Stimulated activated CD4-positive, alpha-beta T cell treated with anti-CD3 and anti-CD28 coated beads, Interleukin-1b, Interleukin-23, amount 100 ng/mL, for 4 hours (primary cell): ENCODE data around the gene MRPL57.
A peak's percentile ranks its signal among the peaks of the same experiment; 100 is the strongest.
"Not testable (repeated sequence)": the region's sequence is repeated elsewhere in the genome, so short reads cannot be mapped to it uniquely, and the experiment has no call there.

Experiments
- DNase-seq, 2 donors: peaks; one replicate each; pipeline ENCODE4 v3.0.0-alpha.2; 2020; ENCODE audit warnings: low read depth in 2 of 2

The MRPL57 gene

DNA sequence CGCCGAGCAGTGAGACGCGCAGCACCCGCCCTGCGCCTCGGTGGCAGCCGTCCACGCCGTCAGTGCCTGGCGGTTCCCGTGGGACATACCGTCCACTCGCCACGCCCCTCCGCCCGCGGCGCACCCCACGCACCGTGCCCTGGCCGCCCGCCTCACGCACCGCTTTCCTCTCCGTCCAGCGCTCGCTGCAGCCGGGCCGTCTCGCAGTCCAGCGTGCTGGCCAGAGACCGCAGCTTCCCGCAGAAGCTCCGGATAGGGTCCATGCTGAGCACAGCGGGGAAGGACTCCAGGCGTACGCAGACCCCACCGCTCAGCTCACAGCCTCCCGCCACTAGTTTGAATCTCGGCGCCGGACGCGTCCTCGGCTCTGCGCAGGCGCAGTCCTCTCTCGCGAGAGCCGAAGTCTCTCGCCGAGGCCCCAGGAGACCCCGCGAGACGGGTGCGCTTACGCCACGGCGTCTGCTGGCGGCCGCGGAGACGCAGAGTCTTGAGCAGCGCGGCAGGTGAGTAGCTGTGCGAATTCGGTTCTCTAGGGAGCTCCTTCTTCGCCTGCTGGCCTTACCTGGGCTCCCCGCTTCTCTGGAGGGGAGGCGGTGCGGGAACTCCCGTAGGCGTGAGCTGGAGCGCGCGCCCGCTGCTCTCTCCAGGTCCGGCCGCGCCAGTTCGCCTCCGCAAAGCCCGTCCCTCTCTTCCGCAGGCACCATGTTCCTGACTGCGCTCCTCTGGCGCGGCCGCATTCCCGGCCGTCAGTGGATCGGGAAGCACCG, at the start of gene MRPL57, which contains the start of gene SKA3:
Gene MRPL57 (plus strand): TSS at position 444 of the 767 bp plus-strand sequence. CDS start 259 bp downstream, at position 703.
Gene SKA3 (minus strand): TSS at position 338 of the 767 bp plus-strand sequence. CDS start 75 bp downstream, at position 263.
- peak; percentile 90 to 92 for DNase-seq

DNA sequence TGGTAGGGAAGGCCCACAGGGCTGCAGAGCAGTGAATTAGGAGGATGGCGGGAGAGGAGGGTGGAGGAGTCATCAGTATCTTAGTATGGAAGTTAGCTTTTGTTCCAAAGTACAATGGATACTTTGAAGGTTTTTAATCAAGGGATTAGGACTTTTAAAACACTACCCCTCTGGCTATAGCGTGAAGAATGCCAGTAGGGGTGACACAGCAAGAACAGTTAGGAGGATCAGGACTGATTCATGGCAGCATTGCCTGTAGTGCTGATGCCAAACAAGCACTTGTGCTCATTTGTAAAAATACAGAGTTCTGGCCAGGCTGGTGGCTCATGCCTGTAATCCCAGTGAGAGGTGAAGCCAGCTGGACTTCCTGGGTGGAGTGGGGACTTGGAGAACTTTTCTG, 46.3 kb upstream of the MRPL57 start:
- DNase-seq: no peak

DNA sequence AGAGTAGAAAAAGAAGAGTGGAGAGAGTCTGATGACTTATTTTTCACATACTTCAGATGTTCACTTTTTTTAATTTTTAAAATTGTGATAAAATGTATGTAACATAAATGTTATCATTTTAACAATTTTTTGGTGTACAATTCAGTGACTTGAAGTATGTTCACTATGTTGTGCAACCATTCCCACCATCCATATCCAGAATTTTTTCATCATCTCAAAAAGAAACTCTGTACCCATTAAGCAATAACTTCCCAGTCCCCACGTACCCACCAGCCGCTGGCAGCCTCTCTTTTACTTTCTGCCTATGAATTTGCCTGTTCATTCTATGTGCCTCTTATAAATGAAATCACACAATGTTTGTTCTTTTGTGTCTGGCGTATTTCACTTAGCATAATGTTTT, 43.4 kb upstream of the MRPL57 start:
- no peak for DNase-seq

DNA sequence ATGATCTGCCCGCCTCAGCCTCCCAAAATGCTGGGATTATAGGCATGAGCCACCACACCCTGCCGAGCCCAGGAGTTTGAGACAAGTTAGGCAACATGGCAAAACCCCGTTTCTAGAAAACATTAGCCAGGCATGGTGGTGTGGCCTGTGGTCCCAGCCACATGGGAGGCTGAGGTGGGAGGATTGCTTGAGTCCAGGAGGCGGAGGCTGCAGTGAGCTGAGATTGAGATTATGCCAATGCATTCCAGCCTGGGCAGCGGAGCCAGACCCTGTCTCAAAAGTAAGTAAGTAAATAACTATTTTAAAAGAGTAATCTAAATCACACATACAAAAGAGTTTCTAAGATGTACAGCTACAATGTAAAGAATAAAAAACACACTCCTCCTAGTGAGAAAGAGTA, 42.0 kb upstream of the MRPL57 start:
- no peak for DNase-seq

DNA sequence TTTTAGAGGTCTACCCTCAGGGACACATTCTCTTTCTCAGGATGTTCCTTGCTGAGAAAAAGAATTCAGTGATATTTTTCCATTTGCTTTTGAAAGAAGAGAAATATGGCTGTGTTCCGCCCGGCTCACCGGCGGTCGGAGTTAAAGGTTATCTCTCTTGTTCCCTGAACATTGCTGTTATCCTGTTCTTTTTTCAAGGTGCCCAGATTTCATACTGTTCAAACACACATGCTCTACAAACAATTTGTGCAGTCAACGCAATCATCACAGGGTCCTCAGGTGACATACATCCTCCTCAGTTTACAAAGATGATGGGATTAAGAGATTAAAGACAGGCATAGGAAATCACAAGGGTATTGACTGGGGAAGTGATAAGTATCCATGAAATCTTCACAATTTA, 40.6 kb upstream of the MRPL57 start:
- not testable (repeated sequence) for DNase-seq

DNA sequence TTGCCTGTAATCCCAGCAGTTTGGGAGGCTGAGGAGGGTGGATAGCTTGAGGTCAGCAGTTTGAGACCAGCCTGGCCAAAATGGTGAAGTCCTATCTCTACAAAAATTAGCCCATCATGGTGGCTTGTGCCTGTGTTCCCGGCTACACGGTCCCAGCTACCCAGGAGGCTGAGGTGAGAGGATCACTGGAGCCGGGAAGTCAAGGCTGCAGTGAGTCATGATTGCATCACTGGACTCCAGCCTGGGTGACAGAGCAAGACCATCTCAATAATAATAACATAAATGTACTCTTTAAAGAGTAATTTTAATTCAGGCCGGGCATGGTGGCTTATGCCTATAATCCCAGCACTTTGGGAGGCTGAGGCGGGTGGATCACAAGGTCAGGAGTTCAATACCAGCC, 38.8 kb upstream of the MRPL57 start:
- DNase-seq: no peak

DNA sequence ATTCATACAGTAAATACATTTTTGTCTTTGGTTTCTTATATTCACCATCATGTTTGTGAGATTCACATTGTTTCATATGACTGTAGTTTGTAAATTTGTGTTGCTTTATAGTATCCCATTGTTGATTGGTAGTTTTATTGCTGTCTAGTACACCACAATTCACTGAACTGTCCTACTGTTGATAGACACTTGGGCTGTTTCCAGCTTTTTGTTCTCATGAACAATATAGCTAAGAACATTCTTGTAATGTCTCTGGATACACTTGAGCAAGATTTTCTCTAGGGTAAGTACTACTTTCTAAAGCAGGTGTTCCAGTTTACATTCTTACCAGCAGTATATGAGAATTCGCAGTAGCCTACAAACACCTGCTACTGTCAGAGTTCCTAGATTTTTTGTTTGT, 37.9 kb upstream of the MRPL57 start:
- no peak for DNase-seq

DNA sequence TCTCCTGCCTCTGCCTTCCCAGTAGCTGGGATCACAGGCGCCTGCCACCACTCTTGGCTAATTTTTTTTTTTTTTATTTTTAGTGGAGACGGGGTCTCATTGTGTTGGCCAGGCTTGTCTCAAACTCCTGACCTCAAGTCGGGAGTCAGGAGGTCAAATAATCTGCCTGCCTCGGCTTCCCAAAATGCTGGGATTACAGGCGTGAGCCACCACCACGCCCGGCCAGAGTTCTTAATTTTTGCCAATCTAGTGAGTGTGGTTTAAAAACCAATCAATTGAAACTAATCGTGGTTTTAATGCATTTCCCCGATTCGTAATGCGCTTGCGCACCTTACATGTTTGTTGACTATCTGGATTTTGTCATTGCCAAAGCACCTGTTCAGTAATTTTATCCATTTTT, 37.1 kb upstream of the MRPL57 start:
- no peak for DNase-seq

DNA sequence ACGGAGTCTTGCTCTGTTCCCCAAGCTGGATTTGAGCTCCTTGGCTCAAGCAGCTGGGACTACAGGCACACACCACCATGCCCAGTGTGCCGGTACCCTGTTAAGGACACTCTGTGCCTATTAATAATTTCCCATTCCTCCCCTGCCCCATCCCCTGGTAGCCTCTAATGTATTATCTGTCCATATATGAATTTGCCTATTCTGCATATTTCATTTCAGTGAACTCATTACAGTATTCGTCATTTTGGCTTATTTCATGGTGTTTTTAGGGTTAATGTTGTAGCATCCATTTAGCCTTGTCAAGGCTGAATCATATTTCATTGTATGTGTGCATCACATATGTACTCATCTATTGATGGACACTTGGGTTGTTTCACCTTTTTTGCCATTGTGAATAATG, 33.7 kb upstream of the MRPL57 start:
- no peak for DNase-seq

DNA sequence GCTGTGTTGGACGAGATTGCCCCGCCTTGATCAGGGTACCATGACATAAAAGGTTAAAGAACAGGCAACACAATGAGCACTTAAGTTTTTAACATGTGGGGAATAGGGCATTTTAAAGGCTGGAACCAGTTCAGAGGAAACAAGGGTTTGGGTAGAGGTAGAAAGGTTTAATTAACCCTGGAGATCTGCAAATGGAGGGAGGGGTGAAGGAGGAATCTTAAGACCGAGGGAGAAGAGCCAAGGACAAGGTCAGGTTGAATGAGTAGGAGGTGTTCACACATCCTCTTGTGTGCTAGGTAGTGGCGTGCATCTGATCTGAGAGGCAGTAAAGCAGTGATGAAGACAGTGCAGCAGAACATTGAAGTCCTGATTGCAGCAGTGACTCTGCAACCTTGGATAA, 28.6 kb upstream of the MRPL57 start:
- no peak for DNase-seq

DNA sequence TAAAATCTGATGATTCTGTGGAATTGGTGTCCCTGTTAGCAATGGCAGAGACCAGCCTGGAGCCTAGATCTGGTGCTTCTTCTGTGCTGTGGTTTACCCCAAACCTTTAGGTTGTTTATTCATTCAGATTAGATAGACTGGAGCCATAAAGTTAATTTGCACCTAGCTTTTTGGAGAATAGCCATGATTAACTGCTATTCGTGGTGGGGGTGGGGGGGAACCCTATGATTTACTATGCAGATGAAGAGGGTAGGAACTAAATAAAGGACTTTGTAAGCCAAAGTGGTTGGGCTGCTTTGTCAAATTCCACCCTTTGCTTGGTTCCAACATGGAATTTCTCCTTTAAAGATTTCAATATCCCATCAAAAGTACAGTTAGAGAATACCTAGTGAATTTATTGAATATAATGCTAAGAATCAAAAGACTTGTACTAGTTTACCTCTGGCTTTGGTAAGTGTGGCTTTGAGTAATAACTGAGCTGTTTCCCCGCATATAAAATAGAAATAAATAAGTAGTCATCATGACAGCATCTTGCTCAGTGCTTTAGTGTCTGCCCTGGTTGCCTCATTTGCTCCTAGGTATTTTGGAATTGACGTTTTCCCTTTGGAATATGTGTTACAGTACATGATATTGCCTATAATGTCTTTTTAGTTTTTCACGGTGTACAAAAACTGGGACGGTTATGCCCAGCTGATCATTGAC, 27.8 kb upstream of the MRPL57 start:
- DNase-seq: no peak

DNA sequence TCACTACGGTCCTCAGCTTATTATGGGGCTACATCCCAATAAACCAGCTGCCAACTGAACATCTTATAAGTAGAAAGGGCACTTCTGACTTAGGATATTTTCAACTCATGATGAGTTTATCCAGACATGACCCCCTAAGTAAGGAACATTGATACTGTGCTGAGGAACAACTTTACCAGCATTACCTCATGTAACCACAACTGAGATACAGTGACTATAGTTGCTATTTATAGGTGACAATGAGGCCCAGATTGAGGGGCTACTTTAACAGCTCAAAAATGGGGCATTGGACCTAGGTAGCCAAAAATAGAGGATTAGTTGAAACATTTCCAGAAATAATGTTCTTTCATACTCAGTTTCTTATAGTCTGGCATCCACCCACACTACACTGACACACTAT, 26.9 kb upstream of the MRPL57 start:
- DNase-seq: no peak

DNA sequence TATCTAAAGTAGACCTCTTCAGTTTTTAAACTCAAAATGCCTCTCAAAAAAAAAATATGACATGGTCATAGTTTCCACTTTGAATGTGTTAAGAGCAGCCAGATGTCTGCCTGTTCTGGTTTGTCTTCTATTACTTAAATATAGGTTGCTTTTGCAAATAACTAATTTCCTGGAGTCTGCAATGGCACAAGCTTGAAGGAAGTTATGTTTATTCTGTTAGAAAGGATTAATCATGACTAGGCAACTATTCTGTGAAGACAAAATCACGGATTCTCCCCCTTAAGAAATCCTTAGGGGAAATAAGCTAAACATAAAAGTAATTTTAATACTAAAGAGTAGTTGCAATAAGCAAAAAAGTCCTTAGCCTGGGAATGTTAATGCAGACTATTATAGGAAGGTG, 26.4 kb upstream of the MRPL57 start:
- DNase-seq: no peak

DNA sequence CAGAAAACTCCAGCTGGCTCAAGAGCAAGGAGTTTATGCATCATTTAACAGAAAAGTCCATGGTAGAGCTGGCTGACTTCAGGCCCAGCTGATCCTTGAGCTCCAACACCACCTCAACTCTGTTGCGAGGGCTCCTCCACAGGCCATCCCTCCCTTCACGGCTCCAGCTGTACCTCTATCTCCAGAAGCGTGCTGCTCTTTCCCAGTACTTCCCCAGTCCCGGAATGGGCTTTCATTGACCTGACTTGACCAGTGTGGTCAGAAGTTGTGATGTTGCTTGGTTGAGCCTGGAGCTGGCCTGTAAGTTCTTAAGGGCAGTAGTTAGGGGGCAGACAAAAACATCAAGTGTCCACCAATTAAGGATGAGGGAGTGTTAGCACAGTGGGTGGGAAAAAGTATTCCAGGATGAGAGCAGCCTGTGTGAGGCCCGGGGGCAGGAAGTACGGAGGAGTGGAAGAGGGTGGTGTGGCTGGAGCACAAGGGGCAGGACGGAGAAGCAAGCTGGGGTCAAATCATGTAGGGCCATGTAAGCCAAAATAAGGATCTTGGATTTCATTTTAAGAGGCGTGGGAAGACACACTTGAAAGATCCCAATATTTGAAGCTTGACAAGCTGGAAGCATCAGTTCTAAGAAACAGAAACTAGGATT, 24.1 kb upstream of the MRPL57 start:
- DNase-seq: no peak

DNA sequence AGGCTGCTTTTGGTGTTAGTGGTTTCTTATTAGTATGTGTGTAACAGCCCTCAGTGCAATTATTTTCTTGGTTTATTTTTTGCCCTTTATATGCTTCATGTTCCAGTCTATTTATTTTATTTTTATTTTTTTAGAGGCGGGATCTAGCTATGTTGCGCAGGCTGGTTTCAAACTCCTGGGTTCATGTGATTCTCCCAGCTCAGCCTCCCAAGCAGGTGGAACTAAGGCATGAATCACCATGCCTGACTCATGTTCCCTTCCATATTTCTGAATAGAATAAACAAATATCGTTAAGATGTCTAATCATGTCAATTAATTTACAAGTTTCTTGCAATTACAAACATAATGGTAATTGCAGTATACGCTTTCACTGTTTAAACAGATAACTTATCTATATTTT, 11.8 kb upstream of the MRPL57 start:
- DNase-seq: no peak

DNA sequence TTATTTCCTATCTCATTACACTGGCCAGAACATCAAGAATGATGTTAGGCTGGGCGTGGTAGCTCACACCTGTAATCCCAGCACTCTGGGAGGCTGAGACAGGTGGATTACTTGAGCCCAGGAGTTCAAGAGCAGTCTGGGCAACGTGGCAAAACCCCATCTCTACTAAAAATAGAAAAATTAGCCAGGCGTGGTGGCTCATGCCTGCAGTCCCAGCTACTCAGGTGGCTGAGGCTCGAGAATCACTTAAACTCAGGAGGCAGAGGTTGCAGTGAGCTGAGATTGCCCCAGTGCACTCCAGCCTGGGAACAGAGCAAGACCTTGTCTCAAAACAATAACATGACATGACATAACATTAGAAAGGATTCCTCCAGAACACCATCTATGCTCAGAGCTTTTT, 10.9 kb upstream of the MRPL57 start:
- DNase-seq: not testable (repeated sequence)

DNA sequence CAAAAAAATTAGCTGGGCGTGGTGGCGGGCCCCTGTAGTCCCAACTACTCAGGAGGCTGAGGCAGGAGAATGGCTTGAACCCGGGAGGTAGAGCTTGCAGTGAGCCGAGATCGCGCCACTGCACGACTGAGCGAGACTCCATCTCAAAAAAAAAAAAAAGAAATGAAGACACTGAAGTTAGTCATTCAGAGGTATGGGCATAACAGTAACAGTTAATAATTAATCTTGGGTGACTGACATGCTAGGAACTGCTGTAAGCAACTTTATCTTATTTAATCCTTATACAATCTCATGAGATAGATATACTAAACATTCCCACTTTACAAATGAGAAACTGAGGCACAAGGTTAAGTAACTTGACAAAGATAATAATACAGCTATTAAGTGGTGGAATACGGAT, 5.0 kb upstream of the MRPL57 start:
- DNase-seq: no peak

DNA sequence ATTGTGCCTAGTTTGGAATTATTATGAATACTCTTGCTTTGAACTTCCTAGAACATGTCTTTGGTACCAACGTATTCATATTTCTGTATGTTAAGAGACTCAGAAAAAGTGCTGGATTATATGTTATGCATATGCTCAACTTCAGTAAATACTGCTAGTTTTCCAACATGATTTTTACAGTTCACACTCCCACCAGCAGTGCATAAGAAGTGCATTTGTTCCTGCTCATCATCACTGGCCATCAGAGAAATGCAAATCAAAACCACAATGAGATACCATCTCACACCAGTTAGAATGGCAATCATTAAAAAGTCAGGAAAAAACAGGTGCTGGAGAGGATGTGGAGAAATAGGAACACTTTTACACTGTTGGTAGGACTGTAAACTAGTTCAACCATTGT, 2.7 kb upstream of the MRPL57 start:
- DNase-seq: not testable (repeated sequence)

DNA sequence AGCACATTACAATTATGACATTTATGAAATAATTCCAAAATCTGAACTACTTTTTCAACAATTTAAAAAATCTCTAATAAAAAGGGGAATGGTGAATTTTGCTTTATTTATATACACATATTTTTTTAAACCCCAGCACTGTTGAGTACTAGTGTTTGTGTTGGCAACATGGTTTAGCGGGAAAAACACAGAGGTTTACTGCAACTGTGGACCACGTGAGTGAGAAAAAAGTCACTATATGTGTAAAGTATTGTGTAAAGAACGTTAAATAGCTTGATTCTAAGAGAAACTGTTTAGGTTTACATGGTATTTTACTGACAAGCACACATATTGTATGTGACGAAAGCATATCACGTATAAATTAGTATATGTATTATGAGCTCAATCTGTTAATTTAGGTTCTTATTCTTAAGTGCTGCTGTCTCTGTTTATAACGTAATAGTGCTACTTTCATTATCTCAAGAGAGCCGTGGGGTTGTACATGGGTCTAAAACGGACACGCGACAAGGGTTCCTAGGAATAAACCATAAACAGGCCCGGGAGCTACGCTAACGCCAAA, 723 bp upstream of the MRPL57 start:
- no peak for DNase-seq

DNA sequence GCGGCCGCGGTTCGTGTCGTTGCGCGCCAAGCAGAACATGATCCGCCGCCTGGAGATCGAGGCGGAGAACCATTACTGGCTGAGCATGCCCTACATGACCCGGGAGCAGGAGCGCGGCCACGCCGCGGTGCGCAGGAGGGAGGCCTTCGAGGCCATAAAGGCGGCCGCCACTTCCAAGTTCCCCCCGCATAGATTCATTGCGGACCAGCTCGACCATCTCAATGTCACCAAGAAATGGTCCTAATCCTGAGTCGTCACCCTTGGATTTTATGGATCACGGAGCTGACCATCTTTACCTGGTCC, 475 bp downstream of the MRPL57 start:
- DNase-seq: peak in 1 of 2 donors; percentile 37

DNA sequence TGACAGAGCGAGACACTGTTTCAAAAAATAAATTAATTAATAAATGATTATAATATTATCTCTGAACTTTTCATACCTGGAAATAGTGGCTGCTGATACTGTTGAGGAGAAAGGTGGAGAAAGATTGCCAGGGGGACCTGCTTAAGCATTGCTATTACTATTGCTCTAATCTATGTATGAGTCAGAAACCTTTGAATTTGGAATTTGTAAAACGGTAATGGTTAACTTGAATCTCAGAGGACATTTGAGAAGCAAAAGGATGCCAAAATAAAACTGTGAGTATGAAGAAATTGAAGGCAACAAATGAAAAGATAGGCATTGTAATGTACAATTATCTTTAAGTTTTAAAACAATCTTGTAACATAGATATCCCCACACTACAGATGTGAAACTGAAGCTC, 5.2 kb downstream of the MRPL57 start:
- DNase-seq: no peak

DNA sequence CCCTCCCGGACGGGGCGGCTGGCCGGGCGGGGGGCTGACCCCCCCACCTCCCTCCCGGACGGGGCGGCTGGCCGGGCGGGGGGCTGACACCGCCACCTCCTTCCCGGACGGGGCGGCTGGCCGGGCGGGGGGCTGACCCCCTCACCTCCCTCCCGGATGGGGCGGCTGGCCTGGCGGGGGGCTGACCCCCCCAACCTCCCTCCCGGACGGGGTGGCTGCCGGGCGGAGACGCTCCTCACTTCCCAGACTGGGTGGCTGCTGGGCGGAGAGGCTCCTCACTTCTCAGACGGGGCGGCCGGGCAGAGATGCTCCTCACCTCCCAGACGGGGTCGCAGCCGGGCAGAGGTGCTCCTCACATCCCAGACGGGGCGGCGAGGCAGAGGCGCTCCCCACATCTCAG, 10.0 kb downstream of the MRPL57 start:
- not testable (repeated sequence) for DNase-seq

DNA sequence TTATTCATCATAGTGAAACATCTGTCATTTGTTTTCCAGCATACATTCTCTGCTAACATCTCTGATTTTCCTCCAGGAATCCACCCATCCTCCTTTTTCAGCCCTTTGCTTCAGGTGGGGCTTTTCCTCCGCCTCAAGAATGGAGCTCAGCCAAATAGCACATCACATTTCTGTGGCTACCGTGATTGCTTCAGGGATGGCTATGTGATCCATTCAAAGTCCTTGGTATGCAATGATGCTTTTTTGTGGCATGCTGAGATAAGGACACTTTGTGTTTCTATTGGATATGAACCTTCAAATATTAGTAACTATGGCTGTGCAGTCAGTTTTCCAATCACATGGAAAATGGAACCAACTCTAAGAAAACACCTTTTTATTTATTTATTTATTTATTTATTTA, 18.3 kb downstream of the MRPL57 start:
- DNase-seq: not testable (repeated sequence)
